HCT116 (cell line): ENCODE measurements around the gene P2RX3. TPM values are rescaled to one million over a fixed set of nuclear protein-coding genes. Genes with fewer than 3 reads are reported as not detected.
A peak's percentile ranks its signal among the peaks of the same experiment; 100 is the strongest.

Source experiments
- ATAC-seq: fragments of 200-7000 bp; cut with Tn5 transposase; 2 replicates; pipeline ENCODE4 v1.9.1; 2020; ENCODE audit warnings: mild to moderate bottlenecking, moderate library complexity
- BruUV-seq: library from RNA; stranded (reverse); fragments of 400-500 nt; replicated peaks from 2 replicates; lab custom pipeline; 2021; lab: Mats Ljungman, UMichigan
- CTCF ChIA-PET: fragments of 300-600 bp; sonication (Branson Sonifier 250); formaldehyde crosslinking; loops from one replicate; lab custom pipeline; 2021; ENCODE audit warnings: antibody characterized with exemption; lab: Charles Lee
- POLR2A ChIA-PET: fragments of 300-600, 350-600 bp; sonication (Branson Sonifier 250); formaldehyde crosslinking; loops from one replicate; lab custom pipeline; 2021; ENCODE audit warnings: antibody characterized with exemption; lab: Charles Lee
- RAD21 ChIA-PET, 2 experiments: fragments of 300-600 bp; sonication (Branson Sonifier 250); formaldehyde crosslinking; loops; one replicate each; lab custom pipeline; 2023; ENCODE audit warnings: low total read pairs in 2 of 2; ENCODE audit not compliant: uncharacterized antibody in 2 of 2, unreplicated experiment in 2 of 2, low non-redundant PET in 1 of 2; lab: Charles Lee
- DNase-seq: peaks from one replicate; pipeline ENCODE4 v3.0.0-alpha.2; 2010; ENCODE audit warnings: low read depth, low spot score
- H2AFZ ChIP-seq: fragments of 200-600 bp; shearing (Covaris generic), sonication (generic); 2 replicates; pipeline ENCODE4 v1.6.1; 2017; ENCODE audit warnings: low read depth, mixed run types, mixed read lengths, antibody characterized with exemption, low read length; ENCODE audit not compliant: poor library complexity, severe bottlenecking
- H3K27ac ChIP-seq: 2 replicates; pipeline ENCODE4 v1.5.1; 2012; ENCODE audit warnings: low read depth, low read length
- H3K27me3 ChIP-seq: fragments of 200-600 bp; sonication (generic); 2 replicates; pipeline ENCODE4 v1.6.1; 2016; ENCODE audit warnings: mixed run types, low read length, mixed read lengths; ENCODE audit not compliant: insufficient read depth
- H3K36me3 ChIP-seq, 2 experiments: fragments of 200-500 bp in 1 of 2; fragments of 200-600 bp in 1 of 2; sonication (Bioruptor generic) in 1 of 2; sonication (generic) in 1 of 2; 2 replicates each; pipeline versions ENCODE4 v1.5.1 to v1.6.1; 2014 to 2016; ENCODE audit warnings: low read length in 2 of 2, inconsistent platforms in 1 of 2, mixed read lengths in 1 of 2, mixed run types in 1 of 2; ENCODE audit not compliant: insufficient read depth in 2 of 2, control insufficient read depth in 1 of 2
- H3K4me1 ChIP-seq, 2 experiments: fragments of 200-600 bp in 1 of 2; sonication (generic) in 1 of 2; 2 replicates each; pipeline versions ENCODE4 v1.5.1 to v1.6.1; 2012 to 2017; ENCODE audit warnings: low read length in 2 of 2, inconsistent platforms in 1 of 2, mild to moderate bottlenecking in 1 of 2, mixed read lengths in 1 of 2, mixed run types in 1 of 2, moderate library complexity in 1 of 2; ENCODE audit not compliant: insufficient read depth in 2 of 2, control insufficient read depth in 1 of 2
- H3K4me2 ChIP-seq: fragments of 200-600 bp; sonication (generic); 2 replicates; pipeline ENCODE4 v1.6.1; 2017; ENCODE audit warnings: mixed run types, low read length, mixed read lengths
- H3K4me3 ChIP-seq, 2 experiments: fragments of 200-600 bp in 1 of 2; sonication (generic) in 1 of 2; replicated peaks in 1 of 2; 2 replicates each; pipeline ENCODE4 v1.5.1; 2011 to 2016; ENCODE audit warnings: low read length in 2 of 2, control low read depth in 1 of 2, low read depth in 1 of 2, mild to moderate bottlenecking in 1 of 2, mixed read lengths in 1 of 2, mixed run types in 1 of 2
- H3K79me2 ChIP-seq: fragments of 200-600 bp; sonication (generic); 2 replicates; pipeline ENCODE4 v1.6.1; 2017; ENCODE audit warnings: mild to moderate bottlenecking, mixed run types, low read length, moderate library complexity, mixed read lengths; ENCODE audit not compliant: insufficient read depth
- H3K9ac ChIP-seq: fragments of 200-600 bp; sonication (generic); 2 replicates; pipeline ENCODE4 v1.6.1; 2016; ENCODE audit warnings: low read length, mixed read lengths
- H3K9me2 ChIP-seq: fragments of 200-600 bp; sonication (generic), shearing (Covaris generic); 2 replicates; pipeline ENCODE4 v1.6.1; 2017; ENCODE audit warnings: mixed run types, mild to moderate bottlenecking, moderate library complexity; ENCODE audit not compliant: insufficient read depth
- H3K9me3 ChIP-seq, 2 experiments: fragments of 200-500 bp in 1 of 2; fragments of 200-600 bp in 1 of 2; sonication (Bioruptor generic) in 1 of 2; sonication (generic) in 1 of 2; 2 replicates each; pipeline ENCODE4 v1.6.1; 2014 to 2017; ENCODE audit warnings: low read length in 2 of 2, mixed read lengths in 2 of 2, inconsistent platforms in 1 of 2, low read depth in 1 of 2, mild to moderate bottlenecking in 1 of 2, mixed run types in 1 of 2, moderate library complexity in 1 of 2; ENCODE audit not compliant: control insufficient read depth in 1 of 2, insufficient read depth in 1 of 2
- H4K20me1 ChIP-seq: fragments of 200-600 bp; sonication (generic), shearing (Covaris generic); 2 replicates; pipeline ENCODE4 v1.6.1; 2017; ENCODE audit warnings: mixed run types, mild to moderate bottlenecking, moderate library complexity; ENCODE audit not compliant: insufficient read depth
- EGR1 ChIP-seq: IDR thresholded peaks from 2 replicates; pipeline ENCODE4 v1.6.1; 2012; ENCODE audit warnings: low read depth
- JUND ChIP-seq: IDR thresholded peaks from 2 replicates; pipeline ENCODE4 v1.6.1; 2012
- POLR2A ChIP-seq: IDR thresholded peaks from 2 replicates; pipeline ENCODE4 v1.7.0; 2011; ENCODE audit warnings: borderline replicate concordance; ENCODE audit not compliant: insufficient read depth, insufficient read length; ENCODE audit errors: extremely low read depth
- POLR2AphosphoS5 ChIP-seq: IDR thresholded peaks from 2 replicates; pipeline ENCODE4 v1.6.1; 2011; ENCODE audit warnings: mild to moderate bottlenecking, low read depth, low read length, moderate library complexity
- RAD21 ChIP-seq: IDR thresholded peaks from 2 replicates; pipeline ENCODE4 v1.6.1; 2012; ENCODE audit warnings: low read depth, mild to moderate bottlenecking
- SP1 ChIP-seq: IDR thresholded peaks from 2 replicates; pipeline ENCODE4 v1.6.1; 2012; ENCODE audit warnings: low read depth
- TCF7L2 ChIP-seq: IDR thresholded peaks from 2 replicates; pipeline ENCODE4 v1.7.0; 2011; ENCODE audit warnings: borderline replicate concordance, inconsistent platforms; ENCODE audit not compliant: insufficient read depth, insufficient read length; ENCODE audit errors: extremely low read depth
- YY1 ChIP-seq: IDR thresholded peaks from 2 replicates; pipeline ENCODE4 v1.6.1; 2011; ENCODE audit warnings: low read length, low read depth, moderate library complexity, mild to moderate bottlenecking; ENCODE audit not compliant: insufficient replicate concordance; ENCODE audit errors: extremely low read depth
- ZNF274 ChIP-seq: fragments of 200-500 bp; sonication (Bioruptor generic); IDR thresholded peaks from 2 replicates; pipeline ENCODE4 v1.6.1; 2014; ENCODE audit warnings: mild to moderate bottlenecking, low read depth, low read length, inconsistent platforms
- intact Hi-C: fragments of 100-400 bp; cut with micrococcal nuclease; formaldehyde crosslinking; loops from 2 replicates; pipeline ENCODE4 v1.10.0; 2022
- total RNA-seq: library from RNA; stranded (reverse); gene quantifications from one replicate; pipeline ENCODE4 v1.2.1, GENCODE V29; 2021; ENCODE audit not compliant: unreplicated experiment

P2RX3 gene
- total RNA-seq, 1 experiment from 2014 or later, result not detected

DNA sequence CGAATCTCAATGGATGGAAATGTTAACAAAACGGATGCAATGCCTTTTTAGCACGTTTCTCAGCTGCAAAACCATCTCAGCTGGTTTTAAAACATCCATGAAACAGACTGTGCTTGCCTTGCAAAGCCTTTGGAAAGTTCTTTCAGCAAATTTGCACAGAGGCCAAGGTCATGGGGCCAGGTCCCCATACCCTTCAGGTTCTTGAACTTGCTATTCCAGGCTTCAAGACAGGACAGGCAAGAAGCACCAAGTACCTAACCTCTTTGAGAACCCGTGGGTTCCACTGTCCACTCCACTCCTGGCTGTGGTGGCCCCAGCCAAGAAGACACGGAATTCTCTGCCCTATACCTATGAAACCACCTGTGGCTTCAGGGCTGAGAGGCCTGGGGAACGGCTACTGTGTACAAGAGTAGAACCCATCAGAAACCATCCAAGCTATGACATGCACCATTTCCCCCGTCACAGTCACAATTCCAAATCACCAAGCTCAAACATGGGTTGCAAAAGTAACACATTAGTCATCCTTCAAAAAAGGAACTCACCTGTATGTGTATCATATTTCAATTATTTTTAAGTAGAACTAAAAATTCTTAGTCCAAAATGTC is 30.4 kb upstream of the P2RX3 start:
- H3K36me3 ChIP-seq, result peaks cover 4 to 13% of the 10 kb centered on the region in 2 experiments; a peak in 2 of 4 replicates
- no peak overlapping the region for H3K4me3 ChIP-seq
- no peak overlapping the region for H3K27ac ChIP-seq
- ChIA-PET POLR2A (interaction anchor here (0.5 kb wide), 1 partner anchor 35 kb away, joined by 3 read pairs; no protein-coding TSS in a partner anchor), RAD21 (no interaction called here), CTCF (no interaction called here)
- no peak overlapping the region for H2AFZ ChIP-seq
- no peaks in the 10 kb centered on the region for H3K27me3 ChIP-seq
- H3K79me2 ChIP-seq, result 0 out of 2 replicates have a peak, but pooled peaks cover 4% of the 10 kb centered on the region
- ATAC-seq (no peak), DNase-seq (no peak)
- peaks cover 13 to 23% of the 10 kb centered on the region in 2 experiments for H3K4me1 ChIP-seq
- BruUV-seq, result no TSS peak
- intact Hi-C loops, result no loop called here
- no peak overlapping the region for H3K4me2 ChIP-seq
- no peaks in the 10 kb centered on the region for H4K20me1 ChIP-seq
- H3K9ac ChIP-seq, result no peak overlapping the region
- no peaks in the 10 kb centered on the region for H3K9me3 ChIP-seq
- no peak for TF ChIP-seq SP1
- TF ChIP-seq TCF7L2, result no peak
- no peak for TF ChIP-seq ZNF274
- TF ChIP-seq POLR2AphosphoS5, result peak; percentile 5; the same call in 1 of the 2 replicates
- TF ChIP-seq YY1, result no peak
- TF ChIP-seq POLR2A, result no peak
- TF ChIP-seq EGR1, result no peak
- no peak for TF ChIP-seq JUND
- H3K9me2 ChIP-seq, result no peaks in the 10 kb centered on the region

DNA sequence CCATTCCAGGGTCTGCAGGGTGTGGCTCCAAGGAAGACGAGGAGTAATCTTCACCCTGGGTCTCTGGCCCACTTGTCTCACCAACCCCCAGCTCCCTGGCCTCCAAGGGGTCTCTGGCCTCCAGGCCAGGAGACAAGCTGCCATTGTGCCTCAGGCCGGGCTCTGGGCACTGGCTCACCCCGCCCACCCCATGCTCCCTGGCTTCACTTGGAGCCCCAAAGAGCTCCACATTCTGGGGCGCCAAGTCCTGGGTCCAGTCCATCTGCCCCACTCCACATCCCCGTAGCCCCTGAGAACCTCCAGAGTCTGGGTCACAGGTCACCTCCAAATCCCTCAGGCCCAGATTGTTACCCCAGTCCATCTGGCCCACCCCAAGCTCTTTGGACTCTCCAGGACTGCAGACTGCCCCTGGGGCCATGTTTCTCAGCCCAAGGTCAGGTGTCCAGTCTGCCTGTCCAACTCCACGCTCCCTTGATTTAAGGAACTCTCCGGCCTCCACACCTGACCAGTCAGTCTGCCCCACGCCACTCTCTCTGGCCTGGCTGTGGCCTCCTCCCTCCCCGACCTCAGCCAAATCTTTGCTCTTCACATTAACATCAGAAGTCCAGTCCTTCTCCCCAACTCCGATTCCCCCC is 29.6 kb upstream of the P2RX3 start:
- H4K20me1 ChIP-seq, result no peaks in the 10 kb centered on the region
- no peaks in the 10 kb centered on the region for H3K9me2 ChIP-seq
- ChIA-PET POLR2A (interaction anchor here (0.5 kb wide), 1 partner anchor 34 kb away, joined by 3 read pairs; no protein-coding TSS in a partner anchor), RAD21 (no interaction called here), CTCF (no interaction called here)
- no peak overlapping the region for H3K4me3 ChIP-seq
- TF ChIP-seq RAD21 (no peak), TCF7L2 (no peak)
- no peaks in the 10 kb centered on the region for H3K9me3 ChIP-seq
- 0 out of 2 replicates have a peak, but pooled peaks cover 4% of the 10 kb centered on the region for H3K79me2 ChIP-seq
- DNase-seq (no peak), ATAC-seq (no peak)
- H2AFZ ChIP-seq, result no peak overlapping the region
- H3K9ac ChIP-seq, result no peak overlapping the region
- no peak overlapping the region for H3K27ac ChIP-seq
- BruUV-seq, result no TSS peak
- intact Hi-C loops, result no loop called here
- no peaks in the 10 kb centered on the region for H3K27me3 ChIP-seq
- peaks cover 13 to 23% of the 10 kb centered on the region in 2 experiments for H3K4me1 ChIP-seq
- H3K4me2 ChIP-seq, result no peak overlapping the region
- peaks cover 5 to 13% of the 10 kb centered on the region in 2 experiments; a peak in 2 of 4 replicates for H3K36me3 ChIP-seq
